Activated T-cell treated with anti-CD3 and anti-CD28 coated beads, Interleukin-2, amount 50 U/mL, for 1 hour (primary cell): Measurements from ENCODE around the gene TBC1D19.

Experiments
- DNase-seq: peaks from one replicate; pipeline ENCODE4 v3.0.0-alpha.2; 2020

The TBC1D19 gene

GRCh38 chr4:26785810-26786209, 201.9 kb downstream of the TBC1D19 start:
- no peak for DNase-seq

DNA sequence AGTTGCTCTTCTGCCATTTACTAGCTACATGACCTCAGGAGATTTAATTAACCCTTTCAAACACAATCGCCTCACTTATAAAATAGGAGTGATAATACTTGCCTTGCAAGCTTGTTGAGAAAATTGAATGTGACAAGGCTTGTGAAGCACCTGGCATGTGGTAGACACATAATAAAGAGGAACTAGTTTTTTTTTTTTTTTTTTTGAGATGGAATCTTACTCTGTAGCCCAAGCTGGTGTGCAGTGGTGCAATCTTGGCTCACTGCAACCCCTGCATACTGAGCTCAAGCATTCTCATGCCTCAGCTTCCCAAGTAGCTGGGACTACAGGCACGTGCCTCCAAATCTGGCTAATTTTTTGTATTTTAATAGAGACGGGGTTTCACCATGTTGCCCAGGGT, 203.0 kb downstream of the TBC1D19 start:
- no peak for DNase-seq

GRCh38 chr4:26787461-26788340, 203.8 kb downstream of the TBC1D19 start:
- peak; percentile 34 for DNase-seq

GRCh38 chr4:26788341-26788733, 204.5 kb downstream of the TBC1D19 start:
- DNase-seq = no peak

GRCh38 chr4:26789208-26789607, 205.3 kb downstream of the TBC1D19 start:
- DNase-seq = no peak

- no peak for DNase-seq
These were observed 207.5 kb downstream of the TBC1D19 start for GRCh38 chr4:26791346-26791745.

DNA sequence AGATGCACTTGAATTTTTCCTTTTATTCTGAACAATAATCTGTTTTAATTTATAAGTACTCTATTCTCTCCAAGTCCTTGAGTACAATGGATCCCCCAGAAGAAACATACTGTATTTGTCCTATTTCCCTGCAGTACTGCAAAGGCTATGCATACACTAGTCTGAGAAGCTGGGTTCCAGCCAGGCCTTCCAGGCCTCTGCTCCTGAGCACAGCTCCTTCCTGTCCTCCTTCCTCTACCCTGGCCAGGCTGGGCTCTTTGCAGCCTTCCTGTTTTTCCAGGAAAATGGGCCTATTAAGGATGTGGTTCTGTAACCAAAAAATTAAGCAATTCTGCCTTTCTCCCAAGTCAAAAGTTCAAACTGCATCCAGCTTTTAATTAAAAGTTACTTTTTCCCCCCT, 208.8 kb downstream of the TBC1D19 start:
- no peak for DNase-seq

GRCh38 chr4:26793735-26794134, 209.9 kb downstream of the TBC1D19 start:
- DNase-seq = no peak

DNA sequence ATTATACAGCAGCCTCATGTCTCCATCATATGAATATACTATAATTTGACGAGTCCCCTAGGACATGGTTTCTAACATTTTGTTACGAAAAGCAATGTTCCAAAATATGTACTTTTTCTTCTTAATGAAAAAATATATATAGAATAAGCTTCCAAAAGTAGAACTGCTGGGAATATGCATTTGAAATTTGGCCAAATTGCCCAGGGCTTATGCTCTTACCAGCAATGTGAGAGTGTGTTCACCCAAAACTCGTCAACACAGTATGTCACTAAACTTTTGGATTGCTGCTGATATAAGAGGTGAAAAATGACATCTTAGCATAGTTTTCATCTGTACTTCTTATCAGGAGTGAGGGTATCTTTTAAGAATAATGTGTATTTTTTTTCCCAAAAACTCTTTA, 212.2 kb downstream of the TBC1D19 start:
- DNase-seq = no peak

DNA sequence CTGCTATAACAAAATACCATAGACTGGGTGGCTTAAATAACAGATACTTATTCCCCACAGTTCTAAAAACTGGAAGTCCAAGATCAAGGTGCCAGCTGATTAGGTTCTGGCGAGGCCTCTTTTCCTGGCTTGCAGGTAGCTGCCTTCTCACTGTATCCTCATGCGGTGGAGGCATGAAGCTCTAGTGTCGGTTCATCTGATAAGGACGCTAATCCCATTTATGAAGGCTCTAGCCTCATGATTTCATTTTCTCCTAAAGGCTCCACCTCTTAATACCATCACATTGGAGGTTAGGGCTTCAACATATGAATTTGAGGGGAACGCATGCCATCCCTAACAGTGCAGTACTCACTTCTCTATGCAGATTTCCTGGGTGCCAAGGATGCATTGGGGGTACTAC, 218.9 kb downstream of the TBC1D19 start:
- DNase-seq = no peak

DNA sequence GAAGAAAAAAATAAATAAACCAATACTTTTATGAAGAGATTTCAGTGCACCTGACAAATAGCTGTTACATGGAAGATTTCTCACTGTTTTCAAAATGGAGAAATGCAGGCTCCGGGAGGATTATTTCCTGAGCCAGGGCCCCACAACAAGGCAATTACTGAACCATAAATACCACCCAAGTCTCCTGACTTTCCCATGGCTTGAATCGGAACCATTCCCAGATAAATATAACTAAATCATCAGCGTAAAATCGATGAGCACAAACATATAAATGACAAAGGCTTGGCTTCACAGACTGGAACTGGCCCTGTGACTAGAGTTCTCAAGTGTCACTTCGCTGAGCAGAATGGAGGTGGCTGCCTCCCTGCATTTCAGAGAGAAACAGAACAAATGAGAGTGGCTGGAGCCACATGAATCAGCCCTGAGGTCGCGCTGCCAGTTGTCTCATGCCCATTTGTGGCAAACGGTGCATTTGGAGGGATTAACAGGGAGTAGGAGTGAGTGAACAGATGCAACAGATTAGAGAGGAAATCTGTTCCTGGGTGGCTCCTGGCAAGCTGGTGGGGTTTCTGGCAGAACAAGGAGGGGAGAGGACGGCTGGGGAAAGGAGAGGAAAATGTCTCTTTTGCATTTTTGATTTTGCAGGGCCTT, 219.5 kb downstream of the TBC1D19 start:
- DNase-seq = no peak

DNA sequence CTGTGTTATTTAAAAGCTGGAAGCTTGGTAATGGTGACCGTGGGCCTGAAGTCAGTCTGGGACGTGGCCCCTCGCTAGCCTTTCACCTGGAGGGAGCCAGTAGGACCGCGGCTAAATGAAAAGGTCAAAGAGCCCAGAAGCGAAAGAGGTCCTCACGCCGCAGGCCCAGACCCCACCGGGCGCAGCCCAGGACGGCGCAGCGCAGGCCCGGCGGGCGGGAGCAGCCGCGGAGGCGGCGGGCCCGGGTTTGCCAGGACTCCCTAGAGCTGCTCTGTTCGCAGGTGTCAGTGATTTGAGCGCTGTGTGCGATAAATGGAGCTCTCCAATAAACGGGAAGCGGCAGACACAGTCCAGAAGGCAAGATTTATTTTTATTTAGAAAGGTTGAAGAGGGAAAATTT, 220.6 kb downstream of the TBC1D19 start:
- no peak for DNase-seq

DNA sequence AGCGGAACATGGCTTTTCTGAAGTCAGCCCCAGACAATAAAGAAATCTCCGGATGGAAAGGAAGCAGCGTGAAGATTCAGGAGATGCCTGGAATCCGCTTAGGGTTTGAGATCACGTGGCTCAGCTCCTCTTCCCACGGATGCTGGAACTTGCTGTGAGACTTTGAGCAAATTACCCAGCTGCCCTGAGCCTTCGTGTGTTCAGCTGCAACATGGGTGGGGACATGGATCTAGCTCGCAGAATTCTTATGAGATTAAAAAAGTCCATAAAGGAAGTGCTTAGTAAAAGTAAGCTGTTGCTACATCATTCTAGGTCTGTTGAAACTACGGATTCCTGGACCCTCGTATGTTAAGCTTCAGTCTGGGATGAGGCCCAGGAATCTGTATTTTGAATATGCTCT, 221.0 kb downstream of the TBC1D19 start:
- no peak for DNase-seq
